Tibial nerve (tissue), 4 donors: Measurements from ENCODE around the gene PCDHGA12. TPM values are rescaled to one million over a fixed set of nuclear protein-coding genes. Genes with fewer than 3 reads are reported as not detected.
"Not testable (repeated sequence)": the region's sequence is repeated elsewhere in the genome, so short reads cannot be mapped to it uniquely, and the experiment has no call there.

ENCODE experiments used
- DNase-seq, 2 donors: peaks; one replicate each; pipeline ENCODE4 v3.0.0-alpha.2; 2019; ENCODE audit warnings: low spot score in 2 of 2
- H3K27ac ChIP-seq, 4 donors: fragments of 200-600 bp; sonication (generic) in 3 of 4; one replicate each; pipeline ENCODE4 v1.5.1; 2017 to 2019; ENCODE audit warnings: mild to moderate bottlenecking in 1 of 4
- H3K27me3 ChIP-seq, 2 donors: fragments of 200-600 bp; sonication (generic) in 1 of 2; one replicate each; pipeline versions ENCODE4 v1.5.1 to v1.6.0; 2017 to 2019
- H3K36me3 ChIP-seq, 3 donors: fragments of 200-600 bp; sonication (generic); one replicate each; pipeline ENCODE4 v1.5.1; 2018 to 2019
- H3K4me1 ChIP-seq, 4 donors: fragments of 200-600 bp; sonication (generic) in 3 of 4; one replicate each; pipeline ENCODE4 v1.5.1; 2017 to 2019
- H3K4me3 ChIP-seq, 4 donors: fragments of 200-600 bp; sonication (generic) in 3 of 4; one replicate each; pipeline ENCODE4 v1.5.1; 2017 to 2019; ENCODE audit warnings: mild to moderate bottlenecking in 1 of 4, moderate library complexity in 1 of 4
- H3K9me3 ChIP-seq, 4 donors: fragments of 200-600 bp; sonication (generic) in 3 of 4; one replicate each; pipeline ENCODE4 v1.5.1; 2017 to 2019
- EP300 ChIP-seq, 2 donors: sonication (generic); formaldehyde crosslinking; IDR thresholded peaks; one replicate each; pipeline ENCODE4 v1.6.1; 2017; ENCODE audit warnings: antibody characterized with exemption in 2 of 2, mild to moderate bottlenecking in 1 of 2
- POLR2A ChIP-seq, 2 donors: fragments of 450-650 bp; IDR thresholded peaks; one replicate each; pipeline ENCODE4 v1.6.1; 2017; ENCODE audit warnings: antibody characterized with exemption in 2 of 2, mild to moderate bottlenecking in 2 of 2, moderate library complexity in 2 of 2
- WGBS, 2 donors: methylation state at CpG; one replicate each; pipeline ENCODE4 v1.1.5; 2018; 5-methylcytosine and 5-hydroxymethylcytosine counted together
- total RNA-seq, 4 donors: library from RNA; depleted of rRNA; stranded (reverse); fragments of >200 nt; gene quantifications; one replicate each; pipeline ENCODE4 v1.1.0, GENCODE V29; 2016
- TF ChIP-seq, protein P1 (sequence below), 5 experiments: fragments of 200-600 bp in 3 of 5; fragments of 450-650 bp in 2 of 5; sonication (generic) in 3 of 5; IDR thresholded peaks; one replicate each; pipeline ENCODE4 v1.5.1; 2016 to 2019; ENCODE audit warnings: antibody characterized with exemption in 5 of 5, mild to moderate bottlenecking in 3 of 5, moderate library complexity in 2 of 5

PCDHGA12 gene
- total RNA-seq, 4 donors from 2014 or later: 7.9 to 19.8 (median 10.1) TPM

- H3K9me3 ChIP-seq: peaks cover 0 to 94% (median 50%) of the 10 kb centered on the region in 4 donors
- DNase-seq: no peak
- TF ChIP-seq, protein P1, sequence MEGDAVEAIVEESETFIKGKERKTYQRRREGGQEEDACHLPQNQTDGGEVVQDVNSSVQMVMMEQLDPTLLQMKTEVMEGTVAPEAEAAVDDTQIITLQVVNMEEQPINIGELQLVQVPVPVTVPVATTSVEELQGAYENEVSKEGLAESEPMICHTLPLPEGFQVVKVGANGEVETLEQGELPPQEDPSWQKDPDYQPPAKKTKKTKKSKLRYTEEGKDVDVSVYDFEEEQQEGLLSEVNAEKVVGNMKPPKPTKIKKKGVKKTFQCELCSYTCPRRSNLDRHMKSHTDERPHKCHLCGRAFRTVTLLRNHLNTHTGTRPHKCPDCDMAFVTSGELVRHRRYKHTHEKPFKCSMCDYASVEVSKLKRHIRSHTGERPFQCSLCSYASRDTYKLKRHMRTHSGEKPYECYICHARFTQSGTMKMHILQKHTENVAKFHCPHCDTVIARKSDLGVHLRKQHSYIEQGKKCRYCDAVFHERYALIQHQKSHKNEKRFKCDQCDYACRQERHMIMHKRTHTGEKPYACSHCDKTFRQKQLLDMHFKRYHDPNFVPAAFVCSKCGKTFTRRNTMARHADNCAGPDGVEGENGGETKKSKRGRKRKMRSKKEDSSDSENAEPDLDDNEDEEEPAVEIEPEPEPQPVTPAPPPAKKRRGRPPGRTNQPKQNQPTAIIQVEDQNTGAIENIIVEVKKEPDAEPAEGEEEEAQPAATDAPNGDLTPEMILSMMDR (IDR thresholded peaks at IDR 0.05): peak in 1 of 5 experiments; percentile 8
- no peak for TF ChIP-seq EP300 (IDR thresholded peaks at IDR 0.05)
Observed at GRCh38 chr5:141402553-141403243, 27.6 kb upstream of the PCDHGA12 start, which contains the start of gene PCDHGA9. PCDHGA9 (plus strand) TSS chr5:141402778; CDS start chr5:141402953, 175 bp downstream.

GRCh38 chr5:141403387-141403786, 26.9 kb upstream of the PCDHGA12 start:
- TF ChIP-seq, protein P1 (IDR thresholded peaks at IDR 0.05): no peak
- TF ChIP-seq POLR2A (IDR thresholded peaks at IDR 0.05) (no peak), EP300 (IDR thresholded peaks at IDR 0.05) (no peak)
- H3K9me3 ChIP-seq: peaks cover 0 to 97% (median 52%) of the 10 kb centered on the region in 4 donors
- H3K27ac ChIP-seq: no peak overlapping the region
- no peaks in the 10 kb centered on the region for H3K27me3 ChIP-seq
- DNase-seq: no peak
- peak overlapping the region in 1 of 4 donors; percentile 34 for H3K4me3 ChIP-seq
- WGBS, 2 donors: 35 to 39% methylated on average over 22 of the region's 22 CpGs
- H3K4me1 ChIP-seq: no peaks in the 10 kb centered on the region
- peaks cover 0 to 22% (median 0%) of the 10 kb centered on the region in 3 donors for H3K36me3 ChIP-seq

More at GRCh38 chr5:141402553-141403243, 27.6 kb upstream of the PCDHGA12 start, which contains the start of gene PCDHGA9:
- Histone ChIP-seq H3K4me1 (no peaks in the 10 kb centered on the region), H3K36me3 (peaks cover 0 to 20% (median 0%) of the 10 kb centered on the region in 3 donors), H3K4me3 (peak within 1 kb of the TSS in 1 of 4 donors; percentile 34), H3K27ac (no peak within 1 kb of the TSS), H3K27me3 (no peaks in the 10 kb centered on the region)
- 16 to 21% methylated on average over 27 of the region's 27 CpGs for WGBS, 2 donors

DNA sequence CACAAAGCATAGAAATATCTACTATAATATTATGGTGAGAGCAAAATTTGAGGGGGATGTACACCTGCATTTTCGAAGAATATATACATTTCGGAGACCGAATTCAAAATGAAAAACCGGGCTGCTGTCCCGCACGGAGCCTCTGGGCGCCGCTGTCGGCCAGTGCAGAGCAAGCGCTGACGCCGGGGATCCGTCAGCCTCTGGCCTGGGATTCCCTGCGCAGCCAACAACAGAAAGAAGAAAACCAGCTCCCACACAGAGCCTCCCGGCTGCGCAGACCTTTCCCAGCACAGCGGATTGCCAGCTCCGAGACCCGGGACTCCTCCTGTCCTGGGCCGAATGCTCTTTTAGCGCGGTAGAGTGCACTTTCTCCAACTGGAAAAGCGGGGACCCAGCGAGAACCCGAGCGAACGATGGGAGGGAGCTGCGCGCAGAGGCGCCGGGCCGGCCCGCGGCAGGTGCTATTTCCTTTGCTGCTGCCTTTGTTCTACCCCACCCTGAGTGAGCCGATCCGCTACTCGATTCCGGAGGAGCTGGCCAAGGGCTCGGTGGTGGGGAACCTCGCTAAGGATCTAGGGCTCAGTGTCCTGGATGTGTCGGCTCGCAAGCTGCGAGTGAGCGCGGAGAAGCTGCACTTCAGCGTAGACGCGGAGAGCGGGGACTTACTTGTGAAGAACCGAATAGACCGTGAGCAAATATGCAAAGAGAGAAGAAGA, 22.4 kb upstream of the PCDHGA12 start, which contains the start of gene PCDHGB6:
Gene PCDHGB6 (plus strand): TSS at position 232 of the 716 bp plus-strand sequence. CDS start 182 bp downstream, at position 414.
- DNase-seq, H3K4me1 ChIP-seq, H3K27ac ChIP-seq, H3K27me3 ChIP-seq: not testable (repeated sequence)
- TF ChIP-seq, protein P1 (IDR thresholded peaks at IDR 0.05): peak; percentile 9 to 53 (median 41)
- peak within 1 kb of the TSS in 3 of 4 donors; percentile 7 to 42 (median 16) for H3K4me3 ChIP-seq
- peaks cover 3 to 99% (median 46%) of the 10 kb centered on the region in 4 donors for H3K9me3 ChIP-seq
- 13% methylated on average over 37 to 41 of the region's 51 CpGs for WGBS, 2 donors
- H3K36me3 ChIP-seq: peaks cover 0 to 42% (median 0%) of the 10 kb centered on the region in 3 donors

DNA sequence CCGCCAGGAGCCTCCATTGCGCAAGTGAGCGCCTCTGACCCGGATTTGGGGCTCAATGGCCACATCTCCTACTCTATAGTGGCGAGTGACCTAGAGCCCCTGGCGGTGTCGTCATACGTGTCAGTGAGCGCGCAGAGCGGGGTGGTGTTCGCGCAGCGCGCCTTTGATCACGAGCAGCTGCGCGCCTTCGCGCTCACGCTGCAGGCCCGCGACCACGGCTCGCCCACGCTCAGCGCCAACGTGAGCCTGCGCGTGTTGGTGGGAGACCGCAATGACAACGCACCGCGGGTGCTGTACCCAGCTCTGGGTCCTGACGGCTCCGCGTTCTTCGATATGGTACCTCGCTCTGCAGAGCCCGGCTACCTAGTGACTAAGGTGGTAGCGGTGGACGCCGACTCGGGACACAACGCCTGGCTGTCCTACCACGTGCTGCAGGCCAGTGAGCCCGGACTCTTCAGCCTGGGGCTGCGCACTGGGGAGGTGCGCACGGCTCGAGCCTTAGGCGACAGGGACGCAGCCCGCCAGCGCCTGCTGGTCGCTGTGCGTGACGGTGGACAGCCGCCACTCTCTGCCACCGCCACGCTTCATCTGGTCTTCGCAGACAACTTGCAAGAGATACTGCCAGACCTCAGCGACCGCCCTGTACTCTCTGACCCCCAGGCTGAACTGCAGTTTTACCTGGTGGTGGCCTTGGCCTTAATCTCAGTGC, 20.6 kb upstream of the PCDHGA12 start:
- H3K9me3 ChIP-seq: peaks cover 5 to 99% (median 48%) of the 10 kb centered on the region in 4 donors
- DNase-seq: no peak

More for the DNA sequence above, 20.6 kb upstream of the PCDHGA12 start:
- WGBS, 2 donors: 28% methylated on average over 20 to 48 of the region's 64 CpGs
- H3K36me3 ChIP-seq: peaks cover 0 to 40% (median 0%) of the 10 kb centered on the region in 3 donors
- H3K4me3 ChIP-seq: no peak overlapping the region
- TF ChIP-seq POLR2A (IDR thresholded peaks at IDR 0.05) (no peak), EP300 (IDR thresholded peaks at IDR 0.05) (no peak)
- TF ChIP-seq, protein P1 (IDR thresholded peaks at IDR 0.05): no peak
- H3K4me1 ChIP-seq: peaks cover 0 to 4% (median 0%) of the 10 kb centered on the region in 4 donors
- H3K27me3 ChIP-seq: no peaks in the 10 kb centered on the region
- no peak overlapping the region for H3K27ac ChIP-seq
